A673 (cell line): Measurements from ENCODE around the gene DSTYK. TPM values are rescaled to one million over a fixed set of nuclear protein-coding genes. Genes with fewer than 3 reads are reported as not detected.

ENCODE experiments used
- BruUV-seq: library from RNA; stranded (reverse); fragments of 400-500 nt; replicated peaks from 2 replicates; lab custom pipeline; 2021; lab: Mats Ljungman, UMichigan
- CTCF ChIA-PET: fragments of 300-600 bp; sonication (Branson Sonifier 250); formaldehyde crosslinking; loops from one replicate; lab custom pipeline; 2022; ENCODE audit warnings: antibody characterized with exemption; lab: Charles Lee
- POLR2A ChIA-PET: fragments of 300-600 bp; sonication (Branson Sonifier 250); formaldehyde crosslinking; loops from one replicate; lab custom pipeline; 2022; ENCODE audit warnings: antibody characterized with exemption; ENCODE audit not compliant: low non-redundant PET; lab: Charles Lee
- DNase-seq: peaks from one replicate; pipeline ENCODE4 v3.0.0-alpha.2; 2015; ENCODE audit warnings: low spot score
- H3K27ac ChIP-seq: fragments of 200-600 bp; sonication (generic); 2 replicates; pipeline ENCODE4 v1.5.1; 2016; ENCODE audit warnings: mixed run types, low read depth, mild to moderate bottlenecking, mixed read lengths, antibody characterized with exemption, low read length; ENCODE audit not compliant: poor library complexity, severe bottlenecking
- H3K27me3 ChIP-seq: fragments of 200-600 bp; sonication (generic); replicated peaks from 2 replicates; pipeline ENCODE4 v1.6.1; 2017; ENCODE audit warnings: mixed run types, low read depth, mild to moderate bottlenecking, mixed read lengths, antibody characterized with exemption, low read length; ENCODE audit not compliant: insufficient read depth, poor library complexity
- H3K36me3 ChIP-seq: fragments of 200-600 bp; sonication (generic); 2 replicates; pipeline ENCODE4 v1.6.1; 2016; ENCODE audit warnings: mixed run types, mild to moderate bottlenecking, mixed read lengths, antibody characterized with exemption, low read length; ENCODE audit not compliant: insufficient read depth, poor library complexity, severe bottlenecking
- H3K4me1 ChIP-seq: fragments of 200-600 bp; sonication (generic); 2 replicates; pipeline ENCODE4 v1.6.1; 2017; ENCODE audit warnings: mixed run types, mild to moderate bottlenecking, mixed read lengths, antibody characterized with exemption, low read length; ENCODE audit not compliant: insufficient read depth, poor library complexity, severe bottlenecking
- H3K4me3 ChIP-seq: fragments of 200-600 bp; sonication (generic); 2 replicates; pipeline ENCODE4 v1.5.1; 2016; ENCODE audit warnings: low read depth, mixed run types, mild to moderate bottlenecking, mixed read lengths, low read length; ENCODE audit not compliant: poor library complexity, severe bottlenecking
- H3K9me3 ChIP-seq: fragments of 200-600 bp; sonication (generic); 2 replicates; pipeline ENCODE4 v1.6.1; 2016; ENCODE audit warnings: mixed run types, low read depth, mild to moderate bottlenecking, mixed read lengths, antibody characterized with exemption, low read length; ENCODE audit not compliant: poor library complexity, severe bottlenecking
- EZH2 ChIP-seq: fragments of 200-600 bp; sonication (generic); IDR thresholded peaks from 2 replicates; pipeline ENCODE4 v1.6.1; 2017; ENCODE audit warnings: borderline replicate concordance, low read depth, mild to moderate bottlenecking, mixed read lengths, antibody characterized with exemption, low read length; ENCODE audit not compliant: poor library complexity, severe bottlenecking
- intact Hi-C: fragments of 100-400 bp; cut with micrococcal nuclease; formaldehyde crosslinking; loops from one replicate; pipeline ENCODE4 v1.10.0; 2022; ENCODE audit not compliant: unreplicated experiment
- total RNA-seq: library from RNA; stranded (reverse); gene quantifications from 2 replicates; pipeline ENCODE4 v1.2.3, GENCODE V29; 2021
- TF ChIP-seq, protein P1 (sequence below): fragments of 300-800, 200-600 bp; sonication (generic); conservative IDR thresholded peaks from 2 replicates; pipeline ENCODE4 v1.5.1; 2017; ENCODE audit warnings: low read depth, mild to moderate bottlenecking, antibody characterized with exemption, low read length, moderate library complexity, mixed read lengths

The DSTYK gene
- total RNA-seq, 1 experiment from 2014 or later, result 7.1 TPM

DNA sequence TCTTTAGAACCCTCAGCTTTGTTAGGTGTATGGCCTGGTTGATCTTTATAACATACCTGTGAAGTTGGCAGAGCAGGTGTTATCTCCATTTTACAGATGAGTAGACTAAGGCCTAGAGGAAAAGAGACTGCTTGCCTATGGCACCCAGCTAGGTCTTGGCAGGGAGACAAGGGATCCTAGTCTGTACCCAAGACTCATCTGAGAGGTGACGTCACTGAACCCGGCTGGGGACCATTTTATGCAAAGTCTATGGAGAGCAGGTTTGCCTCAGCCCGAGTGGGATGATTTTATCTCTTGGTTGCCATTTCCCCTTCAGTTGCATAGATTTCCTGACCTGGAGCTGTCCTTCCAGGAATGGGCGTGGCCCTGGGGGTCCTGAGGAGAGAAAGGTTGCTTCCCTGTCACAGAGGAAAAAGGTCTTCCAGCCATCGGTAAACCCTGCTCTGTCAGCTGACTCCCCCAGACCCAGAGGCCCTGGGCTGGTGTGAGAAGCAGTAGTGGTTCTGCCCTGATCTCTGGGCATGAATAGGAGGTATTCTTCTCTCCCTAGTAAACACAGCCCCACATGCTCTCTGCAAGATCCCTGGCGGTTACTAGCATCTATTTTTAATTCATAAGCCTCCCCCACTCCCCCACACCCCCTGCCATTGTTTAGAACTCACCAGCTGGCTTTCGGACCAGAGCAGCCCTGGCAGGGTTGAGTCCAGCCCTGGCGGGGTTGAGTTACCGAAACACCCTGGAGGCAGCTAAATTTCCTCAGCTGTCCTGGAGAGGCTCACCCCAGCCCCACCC, 35.8 kb upstream of the DSTYK start:
- POLR2A ChIA-PET, result no interaction called here
- DNase-seq, result no peak

DNA sequence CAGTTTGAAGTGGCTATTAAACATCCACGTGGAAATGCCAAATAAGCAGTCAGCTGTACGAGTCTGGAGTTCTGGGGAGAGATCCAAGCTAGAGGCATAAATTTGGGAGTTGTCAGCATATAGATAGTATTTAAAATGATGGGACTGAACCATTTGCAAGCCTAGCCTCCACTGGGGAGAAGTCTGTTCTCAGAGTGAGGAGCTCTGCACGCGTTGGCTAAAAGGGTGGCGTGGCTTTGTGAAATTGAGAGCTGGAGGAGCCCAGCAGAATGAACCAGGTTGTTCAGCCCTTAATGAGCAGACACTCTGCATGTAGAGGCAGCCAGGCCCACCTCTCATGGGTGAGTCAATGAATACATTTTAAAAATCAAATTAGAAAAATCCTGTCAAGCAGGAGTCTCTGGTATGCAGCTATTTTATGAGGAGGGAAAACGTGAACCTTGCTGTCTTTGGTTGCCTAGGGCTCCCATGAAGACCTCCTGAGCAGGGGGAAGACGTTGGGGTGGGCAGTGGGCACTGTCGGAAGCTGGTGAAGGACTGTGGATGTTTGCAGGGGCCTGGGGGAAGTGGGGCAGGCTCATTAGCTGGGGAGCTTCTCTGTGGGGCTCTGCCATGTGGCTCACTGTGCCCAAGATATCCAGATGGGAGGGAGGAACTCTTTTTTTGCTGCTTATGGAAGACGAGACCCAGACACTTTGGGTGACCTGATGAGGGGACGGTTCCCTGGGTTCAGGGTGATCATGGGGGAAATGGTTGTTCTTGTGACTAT, 35.0 kb upstream of the DSTYK start:
- no peaks in the 10 kb centered on the region for H3K36me3 ChIP-seq
- H3K27ac ChIP-seq, result no peak overlapping the region
- no peaks in the 10 kb centered on the region for H3K4me1 ChIP-seq
- intact Hi-C loops, result no loop called here
- CTCF ChIA-PET, result interaction anchor here (0.7 kb wide), 1 partner anchor 10 kb away, joined by 4 read pairs; no protein-coding TSS in a partner anchor
- H3K9me3 ChIP-seq, result no peaks in the 10 kb centered on the region
- POLR2A ChIA-PET, result no interaction called here
- H3K4me3 ChIP-seq, result no peak overlapping the region
- no peak for DNase-seq
- no TSS peak for BruUV-seq
- no peak for TF ChIP-seq EZH2
- TF ChIP-seq, protein P1, sequence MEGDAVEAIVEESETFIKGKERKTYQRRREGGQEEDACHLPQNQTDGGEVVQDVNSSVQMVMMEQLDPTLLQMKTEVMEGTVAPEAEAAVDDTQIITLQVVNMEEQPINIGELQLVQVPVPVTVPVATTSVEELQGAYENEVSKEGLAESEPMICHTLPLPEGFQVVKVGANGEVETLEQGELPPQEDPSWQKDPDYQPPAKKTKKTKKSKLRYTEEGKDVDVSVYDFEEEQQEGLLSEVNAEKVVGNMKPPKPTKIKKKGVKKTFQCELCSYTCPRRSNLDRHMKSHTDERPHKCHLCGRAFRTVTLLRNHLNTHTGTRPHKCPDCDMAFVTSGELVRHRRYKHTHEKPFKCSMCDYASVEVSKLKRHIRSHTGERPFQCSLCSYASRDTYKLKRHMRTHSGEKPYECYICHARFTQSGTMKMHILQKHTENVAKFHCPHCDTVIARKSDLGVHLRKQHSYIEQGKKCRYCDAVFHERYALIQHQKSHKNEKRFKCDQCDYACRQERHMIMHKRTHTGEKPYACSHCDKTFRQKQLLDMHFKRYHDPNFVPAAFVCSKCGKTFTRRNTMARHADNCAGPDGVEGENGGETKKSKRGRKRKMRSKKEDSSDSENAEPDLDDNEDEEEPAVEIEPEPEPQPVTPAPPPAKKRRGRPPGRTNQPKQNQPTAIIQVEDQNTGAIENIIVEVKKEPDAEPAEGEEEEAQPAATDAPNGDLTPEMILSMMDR, result no peak
- no peaks in the 10 kb centered on the region for H3K27me3 ChIP-seq

More for the DNA sequence above, 35.8 kb upstream of the DSTYK start:
- no peaks in the 10 kb centered on the region for H3K9me3 ChIP-seq
- no TSS peak for BruUV-seq
- intact Hi-C loops, result no loop called here
- CTCF ChIA-PET, result no interaction called here
- TF ChIP-seq, protein P1, result no peak
- no peak for TF ChIP-seq EZH2
- H3K4me3 ChIP-seq, result no peak overlapping the region
- H3K27ac ChIP-seq, result no peak overlapping the region
- no peaks in the 10 kb centered on the region for H3K27me3 ChIP-seq
- no peaks in the 10 kb centered on the region for H3K36me3 ChIP-seq
- H3K4me1 ChIP-seq, result no peaks in the 10 kb centered on the region

DNA sequence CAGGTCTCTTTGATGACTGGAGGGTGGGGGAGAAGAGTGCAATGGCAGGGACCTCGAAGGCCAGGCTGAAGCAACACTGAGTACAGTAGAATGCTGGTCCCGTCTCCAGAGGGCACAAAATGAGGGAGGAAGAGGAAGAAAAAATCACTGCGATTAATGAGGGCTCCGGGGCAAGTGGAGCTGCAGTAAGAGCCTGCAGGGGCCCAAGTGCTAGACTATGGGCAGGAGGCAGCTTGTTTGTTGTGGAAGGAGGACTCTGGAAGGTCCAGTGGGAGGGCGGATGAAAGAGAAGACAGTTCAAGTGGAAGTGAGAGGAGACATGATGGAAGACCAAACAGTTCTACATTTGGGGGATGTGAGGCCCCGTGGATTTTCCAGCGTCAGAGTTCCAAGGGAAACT, 33.6 kb upstream of the DSTYK start:
- DNase-seq, result no peak
- Histone ChIP-seq H3K4me3 (no peak overlapping the region), H3K36me3 (no peaks in the 10 kb centered on the region), H3K27ac (no peak overlapping the region), H3K9me3 (no peaks in the 10 kb centered on the region), H3K27me3 (no peaks in the 10 kb centered on the region), H3K4me1 (no peaks in the 10 kb centered on the region)
- TF ChIP-seq, protein P1, result no peak
- no peak for TF ChIP-seq EZH2
- BruUV-seq, result no TSS peak
- ChIA-PET POLR2A (no interaction called here), CTCF (no interaction called here)
- intact Hi-C loops, result no loop called here
